Measurements from ENCODE around the gene TUBGCP6. TPM values are rescaled to one million over a fixed set of nuclear protein-coding genes. Genes with fewer than 3 reads are reported as not detected.

TUBGCP6 gene
- polyA plus RNA-seq, 1 donor from 2014 or later = 74.5 TPM

DNA sequence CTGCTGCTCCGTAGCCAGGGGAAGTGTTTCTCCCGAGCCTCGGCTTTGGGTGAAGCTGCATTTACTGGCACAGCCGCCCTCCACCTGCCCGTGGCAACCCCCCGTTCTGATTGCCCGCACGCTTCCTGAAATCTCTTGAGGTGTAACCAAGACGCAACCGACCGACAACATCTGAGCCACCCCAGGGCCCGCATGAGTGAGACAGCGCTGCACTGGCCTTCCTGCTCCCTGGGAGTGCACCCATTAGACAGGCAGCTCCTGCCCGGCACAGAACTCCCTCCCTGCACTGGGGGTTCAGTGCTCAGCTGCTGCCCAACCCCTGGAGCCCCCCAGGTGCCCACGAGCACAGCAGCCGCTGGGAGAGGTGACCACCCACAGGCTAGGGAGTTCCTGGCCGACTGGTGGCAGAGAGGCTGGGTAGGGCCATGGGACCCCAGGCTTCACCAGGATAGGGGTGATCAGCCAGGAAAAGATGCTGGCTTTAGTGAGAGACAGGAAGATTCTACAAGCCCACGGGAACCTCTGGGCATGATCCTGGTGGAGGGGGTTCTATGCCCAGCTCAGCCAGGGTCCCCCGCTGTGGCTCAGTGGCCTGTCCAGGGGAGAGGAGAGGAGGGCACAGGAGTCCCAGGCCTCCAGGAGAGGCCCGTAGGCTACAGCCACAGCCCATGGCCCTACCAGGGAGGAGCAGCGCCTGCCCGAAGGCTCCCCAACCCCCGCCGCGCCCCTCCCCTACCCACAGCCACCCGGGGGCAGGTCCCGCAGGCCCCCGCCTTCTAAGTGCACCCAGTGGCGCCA lies 48.0 kb upstream of the TUBGCP6 start:
- H2AFZ ChIP-seq (ENCODE audit: low read depth, low read length) = no peak overlapping the region
- H3K27me3 ChIP-seq (ENCODE audit: insufficient read depth, low read depth, low read length) = no peaks in the 10 kb centered on the region
- H3K79me2 ChIP-seq (replicated peaks; ENCODE audit: insufficient read depth, low read length) = peaks cover 27% of the 10 kb centered on the region
- H3K9ac ChIP-seq (ENCODE audit: low read length) = no peak overlapping the region
- H3K4me3 ChIP-seq (ENCODE audit: low read length) = no peak overlapping the region
- no peaks in the 10 kb centered on the region for H3K9me3 ChIP-seq (ENCODE audit: low read length)
- TF ChIP-seq MXI1 (conservative IDR thresholded peaks at IDR 0.05; ENCODE audit: poor library complexity, severe bottlenecking) (no peak), EZH2 (IDR thresholded peaks at IDR 0.05; ENCODE audit: borderline replicate concordance, insufficient read depth, low read length, poor library complexity, severe bottlenecking) (no peak), RAD21 (conservative IDR thresholded peaks at IDR 0.05) (no peak), TAF1 (IDR thresholded peaks at IDR 0.05; ENCODE audit: low read depth) (no peak), EP300 (conservative IDR thresholded peaks at IDR 0.05; ENCODE audit: poor library complexity, severe bottlenecking) (no peak), POLR2AphosphoS5 (IDR thresholded peaks at IDR 0.05) (no peak), SMC3 (conservative IDR thresholded peaks at IDR 0.05; ENCODE audit: poor library complexity) (no peak)
- TF ChIP-seq, protein P1, sequence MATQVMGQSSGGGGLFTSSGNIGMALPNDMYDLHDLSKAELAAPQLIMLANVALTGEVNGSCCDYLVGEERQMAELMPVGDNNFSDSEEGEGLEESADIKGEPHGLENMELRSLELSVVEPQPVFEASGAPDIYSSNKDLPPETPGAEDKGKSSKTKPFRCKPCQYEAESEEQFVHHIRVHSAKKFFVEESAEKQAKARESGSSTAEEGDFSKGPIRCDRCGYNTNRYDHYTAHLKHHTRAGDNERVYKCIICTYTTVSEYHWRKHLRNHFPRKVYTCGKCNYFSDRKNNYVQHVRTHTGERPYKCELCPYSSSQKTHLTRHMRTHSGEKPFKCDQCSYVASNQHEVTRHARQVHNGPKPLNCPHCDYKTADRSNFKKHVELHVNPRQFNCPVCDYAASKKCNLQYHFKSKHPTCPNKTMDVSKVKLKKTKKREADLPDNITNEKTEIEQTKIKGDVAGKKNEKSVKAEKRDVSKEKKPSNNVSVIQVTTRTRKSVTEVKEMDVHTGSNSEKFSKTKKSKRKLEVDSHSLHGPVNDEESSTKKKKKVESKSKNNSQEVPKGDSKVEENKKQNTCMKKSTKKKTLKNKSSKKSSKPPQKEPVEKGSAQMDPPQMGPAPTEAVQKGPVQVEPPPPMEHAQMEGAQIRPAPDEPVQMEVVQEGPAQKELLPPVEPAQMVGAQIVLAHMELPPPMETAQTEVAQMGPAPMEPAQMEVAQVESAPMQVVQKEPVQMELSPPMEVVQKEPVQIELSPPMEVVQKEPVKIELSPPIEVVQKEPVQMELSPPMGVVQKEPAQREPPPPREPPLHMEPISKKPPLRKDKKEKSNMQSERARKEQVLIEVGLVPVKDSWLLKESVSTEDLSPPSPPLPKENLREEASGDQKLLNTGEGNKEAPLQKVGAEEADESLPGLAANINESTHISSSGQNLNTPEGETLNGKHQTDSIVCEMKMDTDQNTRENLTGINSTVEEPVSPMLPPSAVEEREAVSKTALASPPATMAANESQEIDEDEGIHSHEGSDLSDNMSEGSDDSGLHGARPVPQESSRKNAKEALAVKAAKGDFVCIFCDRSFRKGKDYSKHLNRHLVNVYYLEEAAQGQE (IDR thresholded peaks at IDR 0.05; ENCODE audit: borderline replicate concordance) = no peak
- TF ChIP-seq, protein P2, sequence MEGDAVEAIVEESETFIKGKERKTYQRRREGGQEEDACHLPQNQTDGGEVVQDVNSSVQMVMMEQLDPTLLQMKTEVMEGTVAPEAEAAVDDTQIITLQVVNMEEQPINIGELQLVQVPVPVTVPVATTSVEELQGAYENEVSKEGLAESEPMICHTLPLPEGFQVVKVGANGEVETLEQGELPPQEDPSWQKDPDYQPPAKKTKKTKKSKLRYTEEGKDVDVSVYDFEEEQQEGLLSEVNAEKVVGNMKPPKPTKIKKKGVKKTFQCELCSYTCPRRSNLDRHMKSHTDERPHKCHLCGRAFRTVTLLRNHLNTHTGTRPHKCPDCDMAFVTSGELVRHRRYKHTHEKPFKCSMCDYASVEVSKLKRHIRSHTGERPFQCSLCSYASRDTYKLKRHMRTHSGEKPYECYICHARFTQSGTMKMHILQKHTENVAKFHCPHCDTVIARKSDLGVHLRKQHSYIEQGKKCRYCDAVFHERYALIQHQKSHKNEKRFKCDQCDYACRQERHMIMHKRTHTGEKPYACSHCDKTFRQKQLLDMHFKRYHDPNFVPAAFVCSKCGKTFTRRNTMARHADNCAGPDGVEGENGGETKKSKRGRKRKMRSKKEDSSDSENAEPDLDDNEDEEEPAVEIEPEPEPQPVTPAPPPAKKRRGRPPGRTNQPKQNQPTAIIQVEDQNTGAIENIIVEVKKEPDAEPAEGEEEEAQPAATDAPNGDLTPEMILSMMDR (IDR thresholded peaks at IDR 0.05; ENCODE audit: poor library complexity, severe bottlenecking) = no peak
- H3K4me2 ChIP-seq (ENCODE audit: low read length) = no peak overlapping the region
- no peaks in the 10 kb centered on the region for H3K36me3 ChIP-seq (ENCODE audit: insufficient read depth, low read length)
- H3F3A ChIP-seq (ENCODE audit: insufficient read depth, low read length, poor library complexity, severe bottlenecking) = no peaks in the 10 kb centered on the region
- no peaks in the 10 kb centered on the region for H3K9me2 ChIP-seq (ENCODE audit: insufficient read depth, low read length)
- peaks cover 12% of the 10 kb centered on the region for H4K20me1 ChIP-seq (ENCODE audit: insufficient read depth)
- no peak overlapping the region for H3K27ac ChIP-seq (ENCODE audit: low read length)

DNA sequence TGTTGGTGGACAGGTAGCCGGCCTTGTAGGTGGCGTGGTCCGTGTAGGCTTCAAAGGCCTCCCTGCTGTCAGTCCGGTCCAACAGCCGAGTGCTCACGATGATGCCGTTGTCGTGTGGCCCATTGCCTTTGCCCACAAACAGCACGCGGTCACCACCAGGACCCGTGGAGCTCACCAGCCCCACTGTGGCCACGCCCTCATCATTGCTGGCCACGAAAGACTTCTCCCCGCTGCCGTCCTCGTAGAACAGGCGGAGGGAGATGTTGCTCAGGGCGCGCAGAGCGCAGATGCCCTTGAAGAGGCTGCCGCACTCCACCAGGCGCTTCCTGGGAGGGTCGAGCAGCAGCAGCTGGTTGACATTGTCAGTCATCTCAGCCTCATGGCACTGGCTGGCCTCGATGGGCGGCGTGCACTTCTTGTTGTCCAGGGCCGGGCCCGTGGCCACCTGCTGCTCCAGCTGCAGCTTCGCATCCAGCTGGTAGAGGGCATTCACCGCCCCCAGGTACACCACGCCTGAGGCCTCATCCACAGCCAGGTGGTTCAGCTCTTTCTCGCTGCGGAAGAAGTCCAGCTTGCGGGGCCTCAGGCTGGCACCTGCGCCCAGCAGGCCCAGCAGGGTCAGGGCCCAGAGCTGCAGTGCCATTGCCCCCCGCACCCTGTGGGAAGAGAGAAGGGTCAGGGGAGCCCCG lies 45.3 kb upstream of the TUBGCP6 start:
- TF ChIP-seq, protein P2 (IDR thresholded peaks at IDR 0.05; ENCODE audit: poor library complexity, severe bottlenecking) = no peak
- TF ChIP-seq POLR2AphosphoS5 (IDR thresholded peaks at IDR 0.05) (no peak), TAF1 (IDR thresholded peaks at IDR 0.05; ENCODE audit: low read depth) (no peak), SMC3 (conservative IDR thresholded peaks at IDR 0.05; ENCODE audit: poor library complexity) (no peak), EP300 (conservative IDR thresholded peaks at IDR 0.05; ENCODE audit: poor library complexity, severe bottlenecking) (no peak), MXI1 (conservative IDR thresholded peaks at IDR 0.05; ENCODE audit: poor library complexity, severe bottlenecking) (no peak), EZH2 (IDR thresholded peaks at IDR 0.05; ENCODE audit: borderline replicate concordance, insufficient read depth, low read length, poor library complexity, severe bottlenecking) (no peak), RAD21 (conservative IDR thresholded peaks at IDR 0.05) (no peak)
- TF ChIP-seq, protein P1 (IDR thresholded peaks at IDR 0.05; ENCODE audit: borderline replicate concordance) = no peak
- Histone ChIP-seq H4K20me1 (ENCODE audit: insufficient read depth) (peaks cover 9% of the 10 kb centered on the region), H3K36me3 (ENCODE audit: insufficient read depth, low read length) (no peaks in the 10 kb centered on the region), H3K9ac (ENCODE audit: low read length) (no peak overlapping the region), H3K27me3 (ENCODE audit: insufficient read depth, low read depth, low read length) (no peaks in the 10 kb centered on the region), H3K4me2 (ENCODE audit: low read length) (no peak overlapping the region), H3K9me2 (ENCODE audit: insufficient read depth, low read length) (no peaks in the 10 kb centered on the region), H2AFZ (ENCODE audit: low read depth, low read length) (no peak overlapping the region), H3K9me3 (ENCODE audit: low read length) (no peaks in the 10 kb centered on the region), H3K27ac (ENCODE audit: low read length) (no peak overlapping the region), H3K79me2 (replicated peaks; ENCODE audit: insufficient read depth, low read length) (peaks cover 13% of the 10 kb centered on the region), H3K4me3 (ENCODE audit: low read length) (no peak overlapping the region), H3F3A (ENCODE audit: insufficient read depth, low read length, poor library complexity, severe bottlenecking) (no peaks in the 10 kb centered on the region)

All from neural cell (in vitro differentiated cells).